Stimulated activated CD8-positive, alpha-beta memory T cell treated with anti-CD3 and anti-CD28 coated beads, Interleukin-2, amount 100 ng/mL, for 48 hours (primary cell): ENCODE data around the gene MADCAM1.
"Not testable (repeated sequence)": the region's sequence is repeated elsewhere in the genome, so short reads cannot be mapped to it uniquely, and the experiment has no call there.

Experiments
- DNase-seq, 2 donors: peaks; one replicate each; pipeline ENCODE4 v3.0.0-alpha.2; 2020; ENCODE audit warnings: low read depth in 2 of 2

Gene MADCAM1

GRCh38 chr19:496112-496665, at the start of gene MADCAM1:
TSS of gene MADCAM1 (plus strand) at chr19:496486. CDS start at chr19:496500, 14 bp downstream.
- DNase-seq = no peak

DNA sequence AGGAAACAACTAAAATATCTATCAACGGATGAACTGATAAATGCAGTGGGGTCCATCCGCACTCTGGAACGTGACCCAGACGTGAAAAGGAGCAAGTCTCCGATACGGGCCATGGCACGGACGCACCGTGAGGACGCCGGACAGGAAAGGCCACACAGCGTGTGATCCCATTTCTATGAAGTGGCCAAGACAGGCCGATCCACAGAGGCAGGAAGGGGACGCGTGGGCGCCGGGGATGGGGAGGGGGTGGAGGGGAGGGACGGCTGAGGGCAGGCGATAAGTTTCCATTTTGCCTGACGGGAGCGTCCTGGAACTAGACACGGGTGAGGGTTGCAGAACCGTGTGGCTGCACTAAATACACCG, 49.2 kb upstream of the MADCAM1 start:
- DNase-seq = no peak

GRCh38 chr19:447816-448560, 48.3 kb upstream of the MADCAM1 start:
- no peak for DNase-seq

- DNase-seq = no peak
Observed at GRCh38 chr19:449916-450315, 46.4 kb upstream of the MADCAM1 start.

GRCh38 chr19:450912-451481, 45.3 kb upstream of the MADCAM1 start:
- DNase-seq = not testable (repeated sequence)

- no peak for DNase-seq
Observed at GRCh38 chr19:452829-453228, 43.5 kb upstream of the MADCAM1 start.

DNA sequence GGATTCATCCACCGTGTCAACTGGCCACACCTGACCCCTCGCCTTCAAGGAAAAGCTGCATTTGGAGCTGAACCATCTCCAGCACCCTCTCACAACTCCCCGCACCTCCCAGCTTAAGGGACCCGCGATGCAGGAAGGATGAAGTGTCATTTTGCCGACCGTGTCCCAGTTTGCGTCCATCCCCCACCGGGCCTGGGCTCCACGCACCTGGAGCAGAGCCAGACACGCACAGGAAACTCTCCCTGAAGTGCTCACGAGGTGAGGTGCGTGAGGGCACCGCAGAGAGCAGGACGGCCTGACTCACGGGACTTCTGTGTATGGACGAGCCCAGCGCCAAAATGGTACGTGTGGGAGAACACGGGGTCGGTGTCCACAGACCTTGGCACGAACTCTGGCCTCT, 42.7 kb upstream of the MADCAM1 start:
- no peak for DNase-seq

DNA sequence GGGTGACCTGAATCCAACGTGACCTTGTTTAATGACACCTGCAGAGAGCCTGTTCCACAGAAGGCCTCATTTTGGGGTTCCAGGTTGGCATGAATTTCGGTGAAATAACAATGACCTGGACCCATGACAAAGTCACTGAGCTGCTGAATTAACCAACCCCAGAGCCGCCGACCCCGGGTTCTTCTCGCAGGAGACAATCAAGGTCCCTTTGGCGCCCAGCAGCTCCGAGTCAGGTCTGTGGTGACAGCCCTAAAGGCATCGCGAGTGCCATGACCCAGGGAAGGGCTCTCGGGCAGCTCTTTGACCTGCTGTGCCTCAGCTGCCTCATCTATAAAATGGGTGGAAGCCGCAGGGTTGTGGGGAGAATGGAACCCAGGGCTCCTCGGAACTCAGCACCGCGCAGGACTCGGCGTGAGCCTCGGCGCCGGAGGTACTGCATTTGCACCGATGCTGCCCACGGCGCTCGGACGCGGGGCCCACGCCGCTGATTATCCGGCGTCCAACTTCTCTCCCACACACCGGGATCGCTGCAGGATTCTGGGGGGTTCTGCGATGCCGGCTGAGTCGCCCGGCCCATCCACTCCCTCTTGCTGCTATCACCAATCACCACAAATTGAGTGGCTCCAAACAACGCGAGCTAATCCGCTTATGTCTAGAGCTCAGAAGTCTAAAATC, 41.1 kb upstream of the MADCAM1 start:
- DNase-seq = no peak

GRCh38 chr19:455851-456546, 40.3 kb upstream of the MADCAM1 start:
- DNase-seq = no peak

- DNase-seq = no peak
Observed at GRCh38 chr19:456547-457110, 39.7 kb upstream of the MADCAM1 start.

- no peak for DNase-seq
Observed at GRCh38 chr19:457636-458035, 38.6 kb upstream of the MADCAM1 start.

DNA sequence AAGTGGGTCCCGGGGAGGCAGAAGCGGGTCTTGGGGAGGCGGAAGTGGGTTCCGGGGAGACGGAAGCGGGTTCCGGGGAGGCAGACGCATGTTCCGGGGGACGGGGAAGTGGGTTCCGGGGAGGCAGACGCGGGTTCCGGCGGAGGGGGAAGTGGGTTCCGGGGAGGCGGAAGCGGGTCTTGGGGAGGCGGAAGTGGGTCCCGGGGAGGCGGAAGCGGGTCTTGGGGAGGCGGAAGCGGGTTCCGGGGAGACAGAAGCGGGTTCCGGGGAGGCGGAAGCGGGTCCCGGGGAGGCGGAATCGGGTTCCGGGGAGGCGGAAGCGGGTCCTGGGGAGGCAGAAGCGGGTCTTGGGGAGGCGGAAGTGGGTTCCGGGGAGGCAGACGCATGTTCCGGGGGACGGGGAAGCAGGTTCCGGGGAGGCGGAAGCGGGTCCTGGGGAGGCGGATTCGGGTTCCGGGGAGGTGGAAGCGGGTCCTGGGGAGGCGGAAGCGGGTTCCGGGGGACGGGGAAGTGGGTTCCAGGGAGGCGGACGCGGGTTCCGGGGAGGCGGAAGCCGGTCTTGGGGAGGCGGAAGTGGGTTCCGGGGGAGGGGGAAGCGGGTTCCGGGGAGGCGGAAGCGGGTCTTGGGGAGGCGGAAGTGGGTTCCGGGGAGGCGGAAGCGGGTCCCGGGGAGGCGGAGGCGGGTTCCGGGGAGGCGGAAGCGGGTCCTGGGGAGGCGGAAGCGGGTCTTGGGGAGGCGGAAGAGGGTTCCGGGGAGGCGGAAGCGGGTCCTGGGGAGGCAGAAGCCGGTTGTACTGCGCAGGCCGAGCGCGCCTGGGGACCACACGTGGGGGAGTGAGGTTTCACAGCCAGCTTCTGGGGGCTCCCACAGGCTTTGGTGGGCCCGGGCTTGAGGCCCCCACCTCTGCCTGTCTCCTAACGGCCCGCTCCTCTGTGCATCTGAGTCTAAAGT, 37.9 kb upstream of the MADCAM1 start:
- no peak for DNase-seq

DNA sequence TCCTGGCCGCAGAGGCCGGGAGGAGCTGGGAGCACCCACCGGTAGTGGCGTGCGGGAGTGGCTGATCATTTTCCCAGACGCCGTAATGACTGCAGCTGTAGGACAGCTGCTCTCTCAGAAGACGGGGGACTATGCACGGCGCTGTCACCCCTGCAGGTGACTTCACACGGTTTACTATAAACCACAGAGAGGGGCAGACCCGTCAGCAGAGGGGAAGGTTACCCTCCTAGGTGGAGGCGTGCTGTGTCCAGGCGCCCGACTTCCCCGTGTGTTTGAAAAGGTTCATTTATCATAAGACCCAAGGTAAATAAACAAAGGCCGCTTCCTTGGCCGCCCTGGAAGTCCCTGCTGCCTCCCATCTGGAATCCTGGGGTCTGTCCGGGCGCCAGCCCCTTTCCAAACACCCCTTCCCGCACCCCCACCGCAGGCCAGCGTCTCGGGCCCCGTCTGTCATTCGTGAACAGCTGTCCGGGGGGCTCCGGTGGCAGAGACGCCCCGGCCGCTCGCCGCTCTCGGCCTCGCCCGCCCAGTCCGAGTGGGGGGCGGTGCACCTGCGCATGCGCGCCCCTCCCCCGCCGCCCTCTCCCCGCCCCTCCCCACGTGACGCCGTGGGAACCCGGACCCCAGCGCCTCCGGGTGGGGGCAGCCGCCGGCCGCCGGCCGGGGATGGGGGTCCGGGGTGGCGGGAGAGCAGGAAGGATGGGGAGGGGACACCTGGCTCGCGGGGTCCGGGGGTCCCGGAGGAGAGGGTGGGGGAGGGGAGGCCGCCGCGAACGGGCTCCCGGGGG, 36.4 kb upstream of the MADCAM1 start:
- no peak for DNase-seq

DNA sequence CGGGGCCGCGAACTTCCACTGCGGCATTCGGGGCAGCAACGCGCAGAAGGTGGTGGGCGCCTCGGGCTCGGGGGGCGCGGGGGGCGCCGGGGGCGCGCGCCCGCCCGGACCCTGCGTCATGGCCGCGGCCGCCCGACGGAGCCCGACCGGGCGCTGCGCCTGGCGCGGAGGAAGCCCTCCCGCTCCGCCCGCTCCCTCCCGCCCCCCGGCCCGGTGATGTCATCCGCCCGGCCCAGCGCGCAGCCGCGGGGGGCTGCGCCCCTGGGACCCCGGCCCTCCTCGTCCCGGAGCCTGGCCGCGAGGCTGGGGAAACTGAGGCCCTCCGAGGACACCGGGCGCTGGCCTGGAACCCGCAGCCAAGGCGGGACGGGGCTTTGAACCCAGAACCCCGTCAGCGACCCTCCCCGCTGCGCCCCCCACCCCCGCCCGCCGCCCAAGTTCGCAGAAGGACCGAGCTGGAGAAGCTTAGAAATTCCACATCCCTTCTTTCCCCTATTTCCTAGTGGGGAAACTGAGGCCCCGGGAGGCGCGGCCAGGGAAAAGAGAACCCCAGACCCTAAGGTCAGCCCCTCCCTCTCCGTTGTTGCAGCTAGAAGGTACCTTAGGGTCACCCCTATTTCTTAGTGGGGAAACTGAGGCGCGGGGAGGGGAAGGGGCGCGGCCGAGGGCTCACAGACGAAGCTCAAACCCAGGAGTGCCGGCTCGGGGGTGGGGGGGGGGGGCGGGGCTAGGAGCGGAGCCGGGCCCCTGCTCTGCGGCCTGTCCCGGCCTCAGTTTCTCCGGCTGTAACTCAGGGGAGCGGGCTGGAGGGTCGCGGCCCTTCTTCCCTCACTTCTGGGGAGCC, 35.2 kb upstream of the MADCAM1 start, which contains the start of gene SHC2:
TSS of gene SHC2 (minus strand) at position 157 of the 844 bp plus-strand sequence. CDS start at position 120, 37 bp downstream.
- DNase-seq = no peak

DNA sequence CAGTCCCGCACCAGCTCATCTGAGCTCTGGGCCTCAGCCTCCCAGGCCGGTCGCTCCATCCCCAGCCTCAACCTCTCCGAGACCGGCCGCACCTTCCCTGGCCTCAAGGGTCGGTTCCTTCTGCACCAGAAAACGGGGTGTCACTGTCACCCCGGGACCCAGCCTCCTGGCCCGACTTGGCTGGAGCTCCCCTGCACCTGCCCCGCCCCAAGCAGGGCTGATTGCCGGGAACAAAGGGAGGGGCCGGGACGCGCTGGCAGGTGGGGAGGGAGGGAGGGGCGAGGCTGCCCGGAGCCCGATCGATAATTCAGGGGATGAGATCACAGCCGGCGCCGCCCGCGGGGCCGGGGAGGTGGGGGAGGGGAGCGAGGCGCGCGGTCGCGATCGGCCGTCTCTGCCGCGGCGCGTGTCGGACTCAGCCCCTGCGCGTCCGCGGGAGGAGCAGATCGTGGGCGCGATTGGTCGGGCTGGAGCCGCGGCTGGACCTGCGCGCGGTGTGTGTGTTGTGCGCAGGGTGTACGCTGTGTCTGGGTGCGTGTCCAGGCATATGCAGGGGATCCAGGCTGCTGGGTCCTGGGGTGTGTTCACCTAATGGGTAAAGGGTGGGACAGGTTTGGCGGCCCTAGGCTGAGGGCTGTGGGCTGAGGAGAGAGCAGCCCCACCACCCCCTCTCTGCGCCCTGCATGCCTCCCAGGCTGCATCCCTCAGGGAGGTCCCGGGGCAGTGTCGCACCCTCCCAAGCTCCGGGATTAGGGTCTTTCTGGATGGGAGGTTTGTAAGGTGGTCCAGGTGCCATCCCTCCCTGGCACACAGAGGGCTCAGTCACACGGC, 34.4 kb upstream of the MADCAM1 start:
- no peak for DNase-seq

- no peak for DNase-seq
Observed at GRCh38 chr19:463483-464207, 32.6 kb upstream of the MADCAM1 start.

- DNase-seq = no peak
Observed at GRCh38 chr19:464208-464545, 32.1 kb upstream of the MADCAM1 start.
